Prostate gland (tissue), 2 donors: ENCODE measurements around the gene CRTC3.

Source experiments
- POLR2A ChIP-seq: fragments of 450-650 bp; IDR thresholded peaks from one replicate; pipeline ENCODE4 v1.6.1; 2016; ENCODE audit warnings: antibody characterized with exemption, mild to moderate bottlenecking
- TF ChIP-seq, protein P1 (sequence below), 4 experiments: fragments of 200-600 bp in 2 of 4; fragments of 450-650 bp in 2 of 4; sonication (generic) in 2 of 4; IDR thresholded peaks; 1 replicate in 3 of 4; 2 replicates in 1 of 4; pipeline ENCODE4 v1.5.1; 2016 to 2019; ENCODE audit warnings: antibody characterized with exemption in 4 of 4, mild to moderate bottlenecking in 2 of 4, moderate library complexity in 2 of 4

DNA sequence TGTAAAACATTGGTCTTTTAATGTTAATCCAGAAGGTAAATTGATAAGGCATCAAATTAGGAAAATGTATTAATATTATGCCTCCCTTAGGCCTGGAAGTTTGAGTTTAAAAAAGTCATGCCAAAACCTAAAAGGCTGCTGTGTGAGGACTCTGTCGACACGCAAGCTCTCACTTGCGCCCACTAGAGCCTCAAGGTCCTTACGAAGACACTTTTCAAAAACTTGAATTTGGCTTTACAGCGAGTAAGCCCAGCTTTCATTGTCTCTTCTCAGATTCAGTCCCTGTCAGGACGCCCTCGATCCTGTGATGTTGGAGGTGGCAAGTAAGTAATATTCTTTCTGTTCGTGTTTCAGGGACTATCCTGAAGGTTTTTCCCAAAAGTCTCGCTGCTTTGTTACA lies 89.7 kb downstream of the CRTC3 start:
- TF ChIP-seq, protein P1, sequence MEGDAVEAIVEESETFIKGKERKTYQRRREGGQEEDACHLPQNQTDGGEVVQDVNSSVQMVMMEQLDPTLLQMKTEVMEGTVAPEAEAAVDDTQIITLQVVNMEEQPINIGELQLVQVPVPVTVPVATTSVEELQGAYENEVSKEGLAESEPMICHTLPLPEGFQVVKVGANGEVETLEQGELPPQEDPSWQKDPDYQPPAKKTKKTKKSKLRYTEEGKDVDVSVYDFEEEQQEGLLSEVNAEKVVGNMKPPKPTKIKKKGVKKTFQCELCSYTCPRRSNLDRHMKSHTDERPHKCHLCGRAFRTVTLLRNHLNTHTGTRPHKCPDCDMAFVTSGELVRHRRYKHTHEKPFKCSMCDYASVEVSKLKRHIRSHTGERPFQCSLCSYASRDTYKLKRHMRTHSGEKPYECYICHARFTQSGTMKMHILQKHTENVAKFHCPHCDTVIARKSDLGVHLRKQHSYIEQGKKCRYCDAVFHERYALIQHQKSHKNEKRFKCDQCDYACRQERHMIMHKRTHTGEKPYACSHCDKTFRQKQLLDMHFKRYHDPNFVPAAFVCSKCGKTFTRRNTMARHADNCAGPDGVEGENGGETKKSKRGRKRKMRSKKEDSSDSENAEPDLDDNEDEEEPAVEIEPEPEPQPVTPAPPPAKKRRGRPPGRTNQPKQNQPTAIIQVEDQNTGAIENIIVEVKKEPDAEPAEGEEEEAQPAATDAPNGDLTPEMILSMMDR (IDR thresholded peaks at IDR 0.05): no peak
- no peak for TF ChIP-seq POLR2A
